Measurements from ENCODE around the gene ATP2C1. TPM values are rescaled to one million over a fixed set of nuclear protein-coding genes. Genes with fewer than 3 reads are reported as not detected.

ATP2C1 gene
- total and polyA plus RNA-seq, 2 of the 13 experiments (the other 11 are each of a cell fraction or from before 2014, with no cell fraction given): 32.4 to 37.6 TPM

DNA sequence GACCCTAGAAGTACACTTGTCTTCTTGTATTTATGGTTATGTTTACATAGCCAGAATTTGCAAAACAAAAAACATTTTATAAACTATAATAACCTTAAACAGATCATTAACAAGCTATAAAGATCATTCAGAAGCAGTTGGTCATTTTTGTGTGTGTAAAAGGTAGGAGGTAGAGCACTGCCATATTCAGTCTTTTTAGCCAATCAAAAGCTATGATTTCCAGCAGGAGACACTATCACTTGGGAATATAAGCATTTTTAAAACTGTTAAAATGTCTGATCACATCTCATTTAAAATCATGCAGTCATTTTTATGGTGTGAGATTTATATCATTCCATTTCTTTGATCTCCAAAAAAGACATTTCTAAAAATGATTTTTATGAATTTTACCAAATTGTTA, 42.6 kb upstream of the ATP2C1 start:
- H3K79me2 ChIP-seq (ENCODE audit: insufficient read depth, low read length): no peaks in the 10 kb centered on the region
- POLR2A ChIA-PET: no interaction called here
- H4K20me1 ChIP-seq (ENCODE audit: insufficient read depth, low read length): no peaks in the 10 kb centered on the region
- DNase-seq (ENCODE audit: low spot score) (no peak), ATAC-seq (no peak), FAIRE-seq (no peak)
- no peak overlapping the region for H2AFZ ChIP-seq (ENCODE audit: low read length)
- intact Hi-C loops (cut with micrococcal nuclease; ENCODE audit: unreplicated experiment) (no loop called here), in situ Hi-C loops (cut with HindIII; ENCODE audit: extremely low pct_ligation_motif_present, low pct_unique_long_range_greater_than_20kb) (no loop called here)
- no peak overlapping the region for H3K4me2 ChIP-seq (ENCODE audit: low read depth, low read length)
- H3K27me3 ChIP-seq (ENCODE audit: control insufficient read depth in 1 of 2, insufficient read depth in 2 of 2, low read length in 2 of 2): peaks cover 1 to 4% of the 10 kb centered on the region in 2 experiments; a peak in 2 of 5 replicates
- BruUV-seq (replicated peaks): no TSS peak
- no peak overlapping the region for H3K4me3 ChIP-seq (replicated peaks in 1 of 3; ENCODE audit: insufficient read depth in 1 of 3, low read depth in 2 of 3, low read length in 3 of 3)
- H3K27ac ChIP-seq (ENCODE audit: extremely low read length, insufficient read depth, low read length): no peak overlapping the region
- CTCF ChIA-PET (ENCODE audit: low intra/inter-chr PET ratio, low total read pairs): no interaction called here
- no peaks in the 10 kb centered on the region for H3K4me1 ChIP-seq (ENCODE audit: insufficient read depth, low read length)
- H3K36me3 ChIP-seq (replicated peaks in 1 of 2; ENCODE audit: control insufficient read depth in 1 of 2, insufficient read depth in 2 of 2, low read length in 2 of 2): no peaks in the 10 kb centered on the region
- H3K9ac ChIP-seq (ENCODE audit: insufficient read depth, low read depth, low read length): no peak overlapping the region
- no peaks in the 10 kb centered on the region for H3K9me3 ChIP-seq (ENCODE audit: low read length)
- TF ChIP-seq, protein P1, sequence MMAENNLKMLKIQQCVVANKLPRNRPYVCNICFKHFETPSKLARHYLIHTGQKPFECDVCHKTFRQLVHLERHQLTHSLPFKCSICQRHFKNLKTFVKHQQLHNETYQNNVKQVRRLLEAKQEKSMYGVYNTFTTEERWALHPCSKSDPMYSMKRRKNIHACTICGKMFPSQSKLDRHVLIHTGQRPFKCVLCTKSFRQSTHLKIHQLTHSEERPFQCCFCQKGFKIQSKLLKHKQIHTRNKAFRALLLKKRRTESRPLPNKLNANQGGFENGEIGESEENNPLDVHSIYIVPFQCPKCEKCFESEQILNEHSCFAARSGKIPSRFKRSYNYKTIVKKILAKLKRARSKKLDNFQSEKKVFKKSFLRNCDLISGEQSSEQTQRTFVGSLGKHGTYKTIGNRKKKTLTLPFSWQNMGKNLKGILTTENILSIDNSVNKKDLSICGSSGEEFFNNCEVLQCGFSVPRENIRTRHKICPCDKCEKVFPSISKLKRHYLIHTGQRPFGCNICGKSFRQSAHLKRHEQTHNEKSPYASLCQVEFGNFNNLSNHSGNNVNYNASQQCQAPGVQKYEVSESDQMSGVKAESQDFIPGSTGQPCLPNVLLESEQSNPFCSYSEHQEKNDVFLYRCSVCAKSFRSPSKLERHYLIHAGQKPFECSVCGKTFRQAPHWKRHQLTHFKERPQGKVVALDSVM (CRISPR knock-in tag; IDR thresholded peaks at IDR 0.05): no peak
- no peak for TF ChIP-seq ZNF775 (CRISPR knock-in tag; IDR thresholded peaks at IDR 0.05; ENCODE audit: borderline replicate concordance)
- TF ChIP-seq TFAP4 (IDR thresholded peaks at IDR 0.05; ENCODE audit: borderline replicate concordance, low read depth): no peak
- TF ChIP-seq KAT7 (CRISPR knock-in tag; IDR thresholded peaks at IDR 0.05; ENCODE audit: borderline replicate concordance): no peak
- TF ChIP-seq RNF2 (conservative IDR thresholded peaks at IDR 0.05; ENCODE audit: low read depth): no peak
- TF ChIP-seq, protein P2, sequence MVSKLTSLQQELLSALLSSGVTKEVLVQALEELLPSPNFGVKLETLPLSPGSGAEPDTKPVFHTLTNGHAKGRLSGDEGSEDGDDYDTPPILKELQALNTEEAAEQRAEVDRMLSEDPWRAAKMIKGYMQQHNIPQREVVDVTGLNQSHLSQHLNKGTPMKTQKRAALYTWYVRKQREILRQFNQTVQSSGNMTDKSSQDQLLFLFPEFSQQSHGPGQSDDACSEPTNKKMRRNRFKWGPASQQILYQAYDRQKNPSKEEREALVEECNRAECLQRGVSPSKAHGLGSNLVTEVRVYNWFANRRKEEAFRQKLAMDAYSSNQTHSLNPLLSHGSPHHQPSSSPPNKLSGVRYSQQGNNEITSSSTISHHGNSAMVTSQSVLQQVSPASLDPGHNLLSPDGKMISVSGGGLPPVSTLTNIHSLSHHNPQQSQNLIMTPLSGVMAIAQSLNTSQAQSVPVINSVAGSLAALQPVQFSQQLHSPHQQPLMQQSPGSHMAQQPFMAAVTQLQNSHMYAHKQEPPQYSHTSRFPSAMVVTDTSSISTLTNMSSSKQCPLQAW (CRISPR knock-in tag; IDR thresholded peaks at IDR 0.05): no peak
- TF ChIP-seq ZNF484 (CRISPR knock-in tag; IDR thresholded peaks at IDR 0.05; ENCODE audit: borderline replicate concordance, low read depth): no peak
- TF ChIP-seq TFDP2 (CRISPR knock-in tag; IDR thresholded peaks at IDR 0.05): no peak
- no peak for TF ChIP-seq SNAPC4 (CRISPR knock-in tag; IDR thresholded peaks at IDR 0.05)
- no peak for TF ChIP-seq AGO2 (optimal IDR thresholded peaks at IDR 0.05; ENCODE audit: low read depth, low read length)

All from HepG2 (cell line).